GM19455 (cell line): ENCODE data around the gene OSBP.
"Not testable (repeated sequence)": the region's sequence is repeated elsewhere in the genome, so short reads cannot be mapped to it uniquely, and the experiment has no call there.

ENCODE experiments used
- ATAC-seq: cut with Tn5 transposase; IDR thresholded peaks from one replicate; pipeline ENCODE4 v1.9.1; 2021; ENCODE audit not compliant: unreplicated experiment

OSBP gene

GRCh38 chr11:59615637-59616395 lies at the start of gene OSBP:
OSBP (minus strand) TSS chr11:59615774; CDS start chr11:59615664, 110 bp downstream.
- peak; percentile 88 for ATAC-seq

- ATAC-seq: no peak
Measured at GRCh38 chr11:59660621-59661020, 45.0 kb upstream of the OSBP start.

GRCh38 chr11:59659981-59660380 lies 44.4 kb upstream of the OSBP start:
- no peak for ATAC-seq

GRCh38 chr11:59658036-59658435 lies 42.5 kb upstream of the OSBP start:
- no peak for ATAC-seq

GRCh38 chr11:59654893-59655292 lies 39.3 kb upstream of the OSBP start:
- ATAC-seq: no peak

GRCh38 chr11:59647245-59647980 lies 31.8 kb upstream of the OSBP start:
- no peak for ATAC-seq

- ATAC-seq: no peak
Measured at GRCh38 chr11:59644528-59644927, 29.0 kb upstream of the OSBP start.

GRCh38 chr11:59643390-59643789 lies 27.8 kb upstream of the OSBP start:
- ATAC-seq: no peak

GRCh38 chr11:59641156-59641555 lies 25.6 kb upstream of the OSBP start:
- no peak for ATAC-seq

GRCh38 chr11:59630493-59630892 lies 14.9 kb upstream of the OSBP start:
- no peak for ATAC-seq

- ATAC-seq: no peak
Measured at GRCh38 chr11:59629996-59630395, 14.4 kb upstream of the OSBP start.

- not testable (repeated sequence) for ATAC-seq
Measured at GRCh38 chr11:59626969-59627368, 11.4 kb upstream of the OSBP start.

- no peak for ATAC-seq
Measured at GRCh38 chr11:59625703-59626102, 10.1 kb upstream of the OSBP start.

- no peak for ATAC-seq
Measured at GRCh38 chr11:59617876-59618275, 2.3 kb upstream of the OSBP start.

GRCh38 chr11:59616396-59616982 lies 915 bp upstream of the OSBP start:
- no peak for ATAC-seq

GRCh38 chr11:59615120-59615636 lies 396 bp downstream of the OSBP start:
- peak; percentile 17 for ATAC-seq

- no peak for ATAC-seq
Measured at GRCh38 chr11:59614277-59615119, 1.1 kb downstream of the OSBP start.

GRCh38 chr11:59611570-59612565 lies 3.7 kb downstream of the OSBP start:
- no peak for ATAC-seq

- no peak for ATAC-seq
Measured at GRCh38 chr11:59610289-59610688, 5.3 kb downstream of the OSBP start.
